OCI-LY7 (cell line): ENCODE measurements around the gene CHGA. TPM values are rescaled to one million over a fixed set of nuclear protein-coding genes. Genes with fewer than 3 reads are reported as not detected.
A peak's percentile ranks its signal among the peaks of the same experiment; 100 is the strongest.

ENCODE experiments used
- BruUV-seq: library from RNA; stranded (reverse); fragments of 400-500 nt; replicated peaks from 2 replicates; lab custom pipeline; 2021; lab: Mats Ljungman, UMichigan
- CTCF ChIA-PET: fragments of 300-600 bp; sonication (Branson Sonifier 250); formaldehyde crosslinking; loops from one replicate; lab custom pipeline; 2022; ENCODE audit warnings: antibody characterized with exemption; ENCODE audit not compliant: unreplicated experiment; lab: Charles Lee
- POLR2A ChIA-PET: fragments of 300-600 bp; sonication (Branson Sonifier 250); formaldehyde crosslinking; loops from one replicate; lab custom pipeline; 2022; ENCODE audit warnings: antibody characterized with exemption; lab: Charles Lee
- DNase-seq: peaks from one replicate; pipeline ENCODE4 v3.0.0-alpha.2; 2015; ENCODE audit warnings: low spot score
- H2AFZ ChIP-seq: fragments of 200-600 bp; sonication (generic), shearing (Covaris generic); 2 replicates; pipeline ENCODE4 v1.6.1; 2014; ENCODE audit warnings: mild to moderate bottlenecking, antibody characterized with exemption, low read length, moderate library complexity
- H3K27ac ChIP-seq: fragments of 200-600 bp; sonication (generic); 2 replicates; pipeline ENCODE4 v1.5.1; 2014; ENCODE audit warnings: mixed run types, low read depth, mild to moderate bottlenecking, moderate library complexity, low read length, inconsistent platforms; ENCODE audit not compliant: poor library complexity, severe bottlenecking
- H3K36me3 ChIP-seq: fragments of 200-600 bp; sonication (generic); 2 replicates; pipeline ENCODE4 v1.6.1; 2014; ENCODE audit warnings: mild to moderate bottlenecking, antibody characterized with exemption, low read length, moderate library complexity, mixed read lengths; ENCODE audit not compliant: insufficient read depth
- H3K4me1 ChIP-seq: fragments of 200-600 bp; sonication (generic); 2 replicates; pipeline ENCODE4 v1.5.1; 2014; ENCODE audit warnings: mild to moderate bottlenecking, low read length; ENCODE audit not compliant: insufficient read depth, poor library complexity, severe bottlenecking
- H3K4me2 ChIP-seq: fragments of 200-600 bp; sonication (generic); 2 replicates; pipeline ENCODE4 v1.6.1; 2014; ENCODE audit warnings: mild to moderate bottlenecking, low read length
- H3K4me3 ChIP-seq: fragments of 200-600 bp; sonication (generic); 2 replicates; pipeline ENCODE4 v1.5.1; 2014; ENCODE audit warnings: mild to moderate bottlenecking, low read depth, low read length; ENCODE audit not compliant: poor library complexity, severe bottlenecking
- H3K79me2 ChIP-seq: fragments of 200-600 bp; sonication (generic); 2 replicates; pipeline ENCODE4 v1.6.1; 2016; ENCODE audit warnings: low read depth, mild to moderate bottlenecking, low read length, moderate library complexity, mixed read lengths; ENCODE audit not compliant: insufficient read depth
- H3K9me2 ChIP-seq: fragments of 200-600 bp; sonication (generic); 2 replicates; pipeline ENCODE4 v1.6.1; 2016; ENCODE audit warnings: mild to moderate bottlenecking, low read length, mixed read lengths; ENCODE audit not compliant: insufficient read depth
- H3K9me3 ChIP-seq: fragments of 200-600 bp; sonication (generic); 2 replicates; pipeline ENCODE4 v1.6.1; 2014; ENCODE audit warnings: mild to moderate bottlenecking, mixed run types, low read length, mixed read lengths
- H4K20me1 ChIP-seq: fragments of 200-600 bp; sonication (generic); 2 replicates; pipeline ENCODE4 v1.6.1; 2014; ENCODE audit warnings: mild to moderate bottlenecking, antibody characterized with exemption, low read length, moderate library complexity, mixed read lengths; ENCODE audit not compliant: insufficient read depth
- EZH2phosphoT487 ChIP-seq: fragments of 200-600 bp; sonication (generic); IDR thresholded peaks from 2 replicates; pipeline ENCODE4 v1.6.1; 2018; ENCODE audit warnings: low read depth, borderline replicate concordance, mild to moderate bottlenecking, mixed run types, antibody characterized with exemption, low read length, moderate library complexity, mixed read lengths
- intact Hi-C: fragments of 100-400 bp; cut with micrococcal nuclease; formaldehyde crosslinking; loops from one replicate; pipeline ENCODE4 v1.10.0; 2022; ENCODE audit not compliant: unreplicated experiment
- total RNA-seq, 2 experiments: library from RNA; depleted of rRNA in 1 of 2; stranded (reverse); fragments of >200 nt in 1 of 2; shearing (Covaris generic) in 1 of 2; gene quantifications; 2 replicates each; pipeline ENCODE4 v1.2.3, GENCODE V29; 2014 to 2022
- TF ChIP-seq, protein P1 (sequence below): fragments of 200-600 bp; sonication (generic); conservative IDR thresholded peaks from 2 replicates; pipeline ENCODE4 v1.5.1; 2014; ENCODE audit warnings: mild to moderate bottlenecking, antibody characterized with exemption, low read length, moderate library complexity, mixed read lengths

The CHGA gene
- total RNA-seq, 2 experiments from 2014 or later = 0.57 TPM; not detected in 1

DNA sequence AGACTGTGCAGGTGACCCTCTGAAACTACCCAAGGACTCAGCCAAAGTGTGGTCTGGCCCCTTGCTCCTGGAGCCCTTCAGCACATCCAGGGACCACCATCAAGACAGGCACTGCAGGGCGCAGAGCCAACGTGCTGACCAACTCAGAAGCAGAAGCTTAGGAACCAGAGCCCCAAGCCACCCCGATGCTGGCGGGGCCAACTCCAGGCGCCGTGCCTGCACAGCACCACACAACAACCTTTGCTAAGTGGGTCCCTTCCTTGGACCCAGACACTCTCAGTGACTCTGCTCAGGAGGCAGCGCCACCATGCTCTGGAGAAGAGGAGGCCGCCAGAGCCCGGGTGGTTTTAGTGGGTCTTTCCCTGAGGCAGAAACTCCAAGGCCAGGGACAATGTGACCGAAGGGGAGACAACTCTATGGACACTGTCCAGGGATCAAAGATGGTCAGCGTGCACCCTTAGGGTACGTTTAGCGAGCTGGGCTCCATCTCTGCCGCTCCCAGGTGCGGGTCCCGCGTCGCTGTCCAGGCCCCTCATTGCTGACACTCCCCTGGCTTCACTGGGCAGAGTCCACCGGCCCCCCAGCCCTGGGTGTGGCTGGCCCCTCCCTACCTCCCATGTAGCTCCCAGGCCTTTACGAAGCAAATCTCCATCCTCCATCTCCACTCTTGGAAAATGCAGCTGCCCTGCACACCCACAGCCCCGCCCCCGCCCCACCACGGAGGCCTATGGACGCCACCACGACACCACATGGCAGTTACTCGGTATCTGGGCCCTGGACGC, 16.1 kb downstream of the CHGA start:
- Histone ChIP-seq H2AFZ (no peak overlapping the region), H3K9me3 (no peaks in the 10 kb centered on the region), H4K20me1 (no peaks in the 10 kb centered on the region), H3K4me2 (no peak overlapping the region), H3K4me3 (no peak overlapping the region), H3K36me3 (no peaks in the 10 kb centered on the region), H3K27ac (no peak overlapping the region), H3K79me2 (no peaks in the 10 kb centered on the region), H3K4me1 (no peaks in the 10 kb centered on the region), H3K9me2 (no peaks in the 10 kb centered on the region)
- TF ChIP-seq EZH2phosphoT487 = no peak
- TF ChIP-seq, protein P1, sequence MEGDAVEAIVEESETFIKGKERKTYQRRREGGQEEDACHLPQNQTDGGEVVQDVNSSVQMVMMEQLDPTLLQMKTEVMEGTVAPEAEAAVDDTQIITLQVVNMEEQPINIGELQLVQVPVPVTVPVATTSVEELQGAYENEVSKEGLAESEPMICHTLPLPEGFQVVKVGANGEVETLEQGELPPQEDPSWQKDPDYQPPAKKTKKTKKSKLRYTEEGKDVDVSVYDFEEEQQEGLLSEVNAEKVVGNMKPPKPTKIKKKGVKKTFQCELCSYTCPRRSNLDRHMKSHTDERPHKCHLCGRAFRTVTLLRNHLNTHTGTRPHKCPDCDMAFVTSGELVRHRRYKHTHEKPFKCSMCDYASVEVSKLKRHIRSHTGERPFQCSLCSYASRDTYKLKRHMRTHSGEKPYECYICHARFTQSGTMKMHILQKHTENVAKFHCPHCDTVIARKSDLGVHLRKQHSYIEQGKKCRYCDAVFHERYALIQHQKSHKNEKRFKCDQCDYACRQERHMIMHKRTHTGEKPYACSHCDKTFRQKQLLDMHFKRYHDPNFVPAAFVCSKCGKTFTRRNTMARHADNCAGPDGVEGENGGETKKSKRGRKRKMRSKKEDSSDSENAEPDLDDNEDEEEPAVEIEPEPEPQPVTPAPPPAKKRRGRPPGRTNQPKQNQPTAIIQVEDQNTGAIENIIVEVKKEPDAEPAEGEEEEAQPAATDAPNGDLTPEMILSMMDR = no peak
- intact Hi-C loops = no loop called here
- no peak for DNase-seq
- ChIA-PET CTCF (no interaction called here), POLR2A (no interaction called here)
- BruUV-seq = no TSS peak

DNA sequence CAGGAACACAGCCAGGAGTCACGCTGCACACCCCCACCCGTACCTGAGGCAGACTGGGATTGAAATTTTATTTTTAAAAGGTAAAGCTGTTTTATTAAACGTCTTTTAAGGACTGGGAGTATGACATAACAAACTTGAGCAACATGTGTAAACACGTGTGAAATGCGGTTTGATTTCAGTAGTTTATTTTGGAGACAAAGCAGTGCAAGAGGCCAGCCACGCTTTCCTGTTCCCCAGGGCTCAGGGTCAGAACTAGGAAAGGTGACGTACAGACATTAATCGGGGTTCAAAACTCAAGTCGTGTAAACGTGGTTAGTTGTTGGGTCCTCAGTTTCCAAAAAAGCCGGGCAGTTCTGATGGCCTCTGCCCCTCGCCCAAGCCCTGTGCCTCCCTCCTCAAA, 16.7 kb downstream of the CHGA start:
- POLR2A ChIA-PET = no interaction called here
- DNase-seq = no peak
- no peaks in the 10 kb centered on the region for H3K9me3 ChIP-seq
- CTCF ChIA-PET = no interaction called here
- no peak for TF ChIP-seq EZH2phosphoT487
- TF ChIP-seq, protein P1 = no peak
- TSS peak; percentile 61 for BruUV-seq
- no peaks in the 10 kb centered on the region for H4K20me1 ChIP-seq
- no peaks in the 10 kb centered on the region for H3K4me1 ChIP-seq
- no peak overlapping the region for H3K4me2 ChIP-seq
- no peaks in the 10 kb centered on the region for H3K9me2 ChIP-seq
- H3K36me3 ChIP-seq = no peaks in the 10 kb centered on the region
- no peak overlapping the region for H3K4me3 ChIP-seq
- H3K79me2 ChIP-seq = no peaks in the 10 kb centered on the region
- intact Hi-C loops = no loop called here
- H3K27ac ChIP-seq = no peak overlapping the region
- H2AFZ ChIP-seq = no peak overlapping the region

DNA sequence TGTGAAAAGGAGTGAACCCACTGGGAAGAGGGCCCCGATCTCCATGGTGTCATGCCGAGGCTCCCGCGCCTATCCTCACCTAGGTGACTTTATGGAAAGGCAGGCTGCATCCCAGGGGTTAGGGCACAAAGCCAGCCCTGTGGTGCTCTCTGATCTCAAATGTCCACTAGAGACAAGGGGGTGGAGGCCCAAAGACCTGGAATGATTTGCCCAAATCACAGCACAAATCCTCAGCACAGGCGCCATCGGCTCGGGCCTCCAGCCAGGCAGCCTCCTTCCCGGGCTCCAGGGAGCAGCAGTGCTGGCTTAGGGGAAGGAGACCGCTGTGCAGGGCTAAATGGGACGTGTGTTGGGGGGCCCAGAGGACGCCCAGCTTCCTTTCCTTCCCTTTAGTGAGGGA, 17.6 kb downstream of the CHGA start:
- Histone ChIP-seq H3K4me3 (no peak overlapping the region), H3K36me3 (no peaks in the 10 kb centered on the region), H3K79me2 (no peaks in the 10 kb centered on the region), H3K4me1 (no peaks in the 10 kb centered on the region), H3K4me2 (no peak overlapping the region), H3K27ac (no peak overlapping the region), H3K9me3 (no peaks in the 10 kb centered on the region), H3K9me2 (no peaks in the 10 kb centered on the region), H4K20me1 (no peaks in the 10 kb centered on the region), H2AFZ (no peak overlapping the region)
- ChIA-PET CTCF (no interaction called here), POLR2A (no interaction called here)
- no peak for DNase-seq
- intact Hi-C loops = no loop called here
- TF ChIP-seq, protein P1 = no peak
- TF ChIP-seq EZH2phosphoT487 = no peak
- no TSS peak for BruUV-seq
